ENCODE data around the gene PDX1.

Gene PDX1

GRCh38 chr13:27942972-27943371 is 23.2 kb downstream of the PDX1 start:
- no peak for TF ChIP-seq CTCF (IDR thresholded peaks at IDR 0.05; ENCODE audit: insufficient read depth, low read depth, low read length, missing control alignments)
- H3K4me3 ChIP-seq (ENCODE audit: low read depth, low read length) = no peak overlapping the region
- no peak for DNase-seq (ENCODE audit: low read depth)

DNA sequence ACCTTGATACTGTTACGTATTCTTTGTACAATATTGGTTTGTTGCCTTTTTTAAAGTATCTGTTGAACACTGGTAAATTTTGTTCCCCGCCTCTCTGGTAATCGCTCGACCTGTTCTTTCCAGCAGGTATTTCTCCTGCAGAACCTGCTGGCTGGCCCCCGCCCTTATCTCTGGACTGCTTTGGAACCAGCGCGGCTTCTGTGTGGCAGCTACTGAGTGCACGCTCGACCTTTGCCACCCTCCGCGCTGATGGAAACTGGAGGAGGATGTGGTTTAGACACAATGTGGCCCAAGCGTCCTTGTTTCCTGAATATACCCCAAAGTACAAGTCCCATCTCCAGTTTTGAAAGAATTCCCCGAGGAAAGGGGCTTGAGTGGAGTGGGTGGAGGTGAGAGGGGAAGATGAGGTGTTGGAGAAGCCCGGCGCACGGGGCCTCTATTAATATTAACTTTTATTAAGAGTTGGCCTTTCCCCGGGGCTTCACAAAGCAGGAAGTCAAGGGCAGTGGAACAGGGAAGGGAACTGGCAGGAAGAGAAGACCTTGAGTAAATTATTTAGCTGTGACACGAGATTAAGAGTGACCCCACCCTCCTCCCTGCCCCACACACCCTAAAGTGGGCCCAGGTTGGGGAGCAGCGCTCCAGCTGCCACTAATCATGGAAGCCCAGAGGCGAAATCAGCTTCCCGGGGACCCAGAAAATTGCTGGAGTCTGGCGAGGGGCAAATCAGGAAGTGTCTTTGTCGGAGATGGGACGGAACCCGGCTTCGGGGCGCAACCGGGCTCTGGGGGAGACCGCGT is 33.3 kb downstream of the PDX1 start:
- no peak for DNase-seq (ENCODE audit: low read depth)
- no peak overlapping the region for H3K4me3 ChIP-seq (ENCODE audit: low read depth, low read length)
- no peak for TF ChIP-seq CTCF (IDR thresholded peaks at IDR 0.05; ENCODE audit: insufficient read depth, low read depth, low read length, missing control alignments)

DNA sequence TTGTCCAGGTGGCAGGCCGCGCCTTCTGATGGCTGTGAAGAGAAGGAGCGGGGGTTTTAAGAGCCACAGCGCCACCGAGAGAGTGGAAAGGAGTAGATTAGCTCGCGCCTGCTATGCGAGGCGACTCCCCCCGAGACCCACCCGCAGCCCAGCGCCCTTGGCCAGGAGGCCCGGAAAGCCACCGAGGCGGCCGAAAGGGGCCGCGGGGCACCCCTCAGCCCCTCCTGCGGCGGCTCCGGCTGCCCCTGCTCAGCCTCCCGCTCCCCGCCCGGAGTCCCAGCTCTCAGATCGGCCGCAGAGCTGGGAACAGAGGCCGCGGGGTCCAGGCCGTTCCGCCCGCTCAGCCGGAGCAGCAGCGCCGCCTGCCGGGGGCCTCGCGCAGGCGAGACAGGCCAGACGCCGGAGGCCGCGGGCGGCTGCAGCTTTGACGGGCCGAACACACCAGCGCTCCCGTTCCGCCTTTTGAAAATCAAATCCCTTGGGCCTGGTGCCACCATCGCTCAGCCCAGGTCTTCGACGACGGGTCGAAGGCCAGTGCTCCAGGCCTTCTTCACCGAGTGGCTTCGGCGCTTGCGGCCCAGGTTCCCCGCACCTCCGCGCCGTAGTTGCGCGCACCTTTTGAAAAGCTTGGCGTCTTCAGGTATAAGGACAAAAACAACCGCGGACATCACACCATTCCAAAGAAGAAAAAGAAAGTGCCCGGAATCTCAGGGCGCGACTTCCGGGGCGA is 34.0 kb downstream of the PDX1 start:
- TF ChIP-seq CTCF (IDR thresholded peaks at IDR 0.05; ENCODE audit: insufficient read depth, low read depth, low read length, missing control alignments) = peak; percentile 95
- peak overlapping the region; percentile 61 for H3K4me3 ChIP-seq (ENCODE audit: low read depth, low read length)
- peak; percentile 81 for DNase-seq (ENCODE audit: low read depth)

GRCh38 chr13:27954406-27954851 is 34.6 kb downstream of the PDX1 start:
- DNase-seq (ENCODE audit: low read depth) = peak; percentile 28
- no peak for TF ChIP-seq CTCF (IDR thresholded peaks at IDR 0.05; ENCODE audit: insufficient read depth, low read depth, low read length, missing control alignments)
- H3K4me3 ChIP-seq (ENCODE audit: low read depth, low read length) = peak overlapping the region; percentile 61

DNA sequence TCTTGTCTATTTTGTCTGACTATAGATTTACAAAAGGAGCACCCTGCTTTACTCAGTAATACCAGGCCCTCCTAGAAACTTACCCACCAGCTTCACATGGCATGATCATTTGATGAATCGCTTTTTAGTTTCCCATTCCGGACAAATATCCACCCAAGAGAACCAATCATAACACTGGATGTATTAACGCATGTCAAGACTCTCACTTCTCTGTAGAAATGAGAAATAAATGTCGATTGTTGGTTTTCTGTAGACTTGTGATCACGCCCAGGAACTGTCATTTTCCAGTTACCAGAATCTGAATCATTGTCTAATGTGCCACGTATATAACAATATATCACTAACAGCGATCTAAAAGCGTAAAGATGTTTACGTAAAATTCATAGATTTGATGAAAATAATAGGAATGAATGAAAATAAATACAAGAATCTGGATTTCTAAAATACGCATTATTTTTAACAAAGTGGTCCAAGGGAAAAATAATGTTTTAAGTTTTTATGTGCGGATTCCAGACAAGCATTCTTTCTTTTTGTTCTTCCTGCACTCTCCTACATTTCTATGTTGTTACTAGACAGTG is 35.3 kb downstream of the PDX1 start:
- no peak for DNase-seq (ENCODE audit: low read depth)
- TF ChIP-seq CTCF (IDR thresholded peaks at IDR 0.05; ENCODE audit: insufficient read depth, low read depth, low read length, missing control alignments) = no peak
- H3K4me3 ChIP-seq (ENCODE audit: low read depth, low read length) = no peak overlapping the region

- DNase-seq (ENCODE audit: low read depth) = no peak
- TF ChIP-seq CTCF (IDR thresholded peaks at IDR 0.05; ENCODE audit: insufficient read depth, low read depth, low read length, missing control alignments) = no peak
- H3K4me3 ChIP-seq (ENCODE audit: low read depth, low read length) = no peak overlapping the region
Observed at GRCh38 chr13:27956576-27957300, 36.9 kb downstream of the PDX1 start.

All from GM12865 (cell line).